GM12878 (cell line): ENCODE data around the gene DNAJB4. TPM values are rescaled to one million over a fixed set of nuclear protein-coding genes. Genes with fewer than 3 reads are reported as not detected.
"Not testable (repeated sequence)": the region's sequence is repeated elsewhere in the genome, so short reads cannot be mapped to it uniquely, and the experiment has no call there.

Source experiments
- ATAC-seq: fragments of 200-7000 bp; cut with Tn5 transposase; 3 replicates; pipeline ENCODE4 v1.9.1; 2020; ENCODE audit warnings: mild to moderate bottlenecking, moderate library complexity
- BruUV-seq: library from RNA; stranded (reverse); fragments of 400-500 nt; replicated peaks from 2 replicates; lab custom pipeline; 2021; lab: Mats Ljungman, UMichigan
- CTCF ChIA-PET: fragments of 300-600 bp; sonication (Branson Sonifier 250); formaldehyde crosslinking; extraction: SDS; loops from one replicate; lab custom pipeline; 2021; ENCODE audit warnings: inconsistent platforms; lab: Yijun Ruan, JAX
- POLR2A ChIA-PET: fragments of 350-600 bp; formaldehyde crosslinking; extraction: SDS; loops from one replicate; lab custom pipeline; 2021; ENCODE audit warnings: inconsistent platforms; lab: Charles Lee
- RAD21 ChIA-PET: fragments of 300-600 bp; sonication (Branson Sonifier 250); formaldehyde crosslinking; loops from one replicate; lab custom pipeline; 2023; ENCODE audit warnings: antibody characterized with exemption; ENCODE audit not compliant: unreplicated experiment; lab: Charles Lee
- SMC1A ChIA-PET: fragments of 300-600 bp; sonication (Branson Sonifier 250); formaldehyde crosslinking; loops from one replicate; lab custom pipeline; 2023; ENCODE audit not compliant: unreplicated experiment, uncharacterized antibody; lab: Charles Lee
- DNase-seq: peaks from one replicate; pipeline ENCODE4 v3.0.0-alpha.2; 2011; ENCODE audit warnings: low read depth, low spot score
- FAIRE-seq: peaks from 3 replicates; lab custom pipeline; 2011; peaks lifted over from hg19 to GRCh38; lab: Jason Lieb, UNC
- H2AFZ ChIP-seq: 2 replicates; pipeline ENCODE4 v1.6.0; 2011; ENCODE audit warnings: low read depth, low read length, control low read depth; ENCODE audit not compliant: control insufficient read depth
- H3K27ac ChIP-seq: 2 replicates; pipeline ENCODE4 v1.5.1; 2011; ENCODE audit warnings: control low read depth; ENCODE audit not compliant: control insufficient read depth, insufficient read depth
- H3K27me3 ChIP-seq, 2 experiments: replicated peaks in 1 of 2; 2 replicates each; pipeline versions ENCODE4 v1.6.0 to v1.6.1; 2011; ENCODE audit warnings: low read length in 1 of 2; ENCODE audit not compliant: control insufficient read depth in 2 of 2, insufficient read depth in 2 of 2
- H3K36me3 ChIP-seq, 2 experiments: 2 replicates each; pipeline ENCODE4 v1.5.1; 2011; ENCODE audit warnings: low read length in 1 of 2; ENCODE audit not compliant: control insufficient read depth in 2 of 2, insufficient read depth in 2 of 2
- H3K4me1 ChIP-seq: 2 replicates; pipeline ENCODE4 v1.6.1; 2011; ENCODE audit warnings: mild to moderate bottlenecking, low read length, moderate library complexity, mixed read lengths; ENCODE audit not compliant: control insufficient read depth, insufficient read depth
- H3K4me2 ChIP-seq: 2 replicates; pipeline ENCODE4 v1.6.0; 2011; ENCODE audit warnings: control low read depth; ENCODE audit not compliant: control insufficient read depth, insufficient read depth
- H3K4me3 ChIP-seq: fragments of 200-600 bp; sonication (generic); 2 replicates; pipeline ENCODE4 v1.5.1; 2016
- H3K79me2 ChIP-seq: 2 replicates; pipeline ENCODE4 v1.6.0; 2011; ENCODE audit warnings: low read length; ENCODE audit not compliant: control insufficient read depth, insufficient read depth
- H3K9ac ChIP-seq: 2 replicates; pipeline ENCODE4 v1.8.0; 2011; ENCODE audit warnings: low read length, control low read depth, mixed read lengths; ENCODE audit not compliant: control insufficient read depth, insufficient read depth
- H3K9me3 ChIP-seq: replicated peaks from 3 replicates; pipeline ENCODE4 v1.5.1; 2011; ENCODE audit warnings: mild to moderate bottlenecking, low read length; ENCODE audit not compliant: control insufficient read depth, insufficient read depth
- H4K20me1 ChIP-seq: 2 replicates; pipeline ENCODE4 v1.6.0; 2011; ENCODE audit not compliant: control insufficient read depth, insufficient read depth
- ATF3 ChIP-seq: IDR thresholded peaks from 2 replicates; pipeline ENCODE4 v1.6.1; 2011; ENCODE audit warnings: low read depth, mild to moderate bottlenecking, low read length, moderate library complexity, borderline replicate concordance; ENCODE audit errors: extremely low read depth
- BHLHE40 ChIP-seq, 2 experiments: fragments of 450-650 bp in 1 of 2; IDR thresholded peaks; 2 replicates each; pipeline ENCODE4 v1.6.1; 2011 to 2017; ENCODE audit warnings: low read depth in 2 of 2, borderline replicate concordance in 1 of 2, improper control_type of control experiment in 1 of 2, low read length in 1 of 2, mild to moderate bottlenecking in 1 of 2
- FOXM1 ChIP-seq: IDR thresholded peaks from 2 replicates; pipeline ENCODE4 v1.6.1; 2012; ENCODE audit warnings: low read depth, mild to moderate bottlenecking, inconsistent platforms, low read length, moderate library complexity
- NRF1 ChIP-seq: conservative IDR thresholded peaks from 2 replicates; pipeline ENCODE4 v1.6.1; 2011; ENCODE audit warnings: mild to moderate bottlenecking, low read depth, low read length, improper control_type of control experiment
- POLR2AphosphoS5 ChIP-seq: IDR thresholded peaks from 2 replicates; pipeline ENCODE4 v1.6.1; 2011; ENCODE audit warnings: mild to moderate bottlenecking, low read length, inconsistent platforms
- SMAD5 ChIP-seq: IDR thresholded peaks from 2 replicates; pipeline ENCODE4 v1.6.1; 2016; ENCODE audit warnings: antibody characterized with exemption, low read depth
- SUZ12 ChIP-seq: fragments of 200-600 bp; sonication (generic); IDR thresholded peaks from one replicate; pipeline ENCODE4 v1.6.1; 2018; ENCODE audit warnings: antibody characterized with exemption, mild to moderate bottlenecking; ENCODE audit not compliant: unreplicated experiment
- TBL1XR1 ChIP-seq: IDR thresholded peaks from 2 replicates; pipeline ENCODE4 v1.6.1; 2012; ENCODE audit warnings: low read depth, low read length, improper control_type of control experiment
- WGBS: methylation state at CpG from one replicate; pipeline ENCODE4 v1.1.6; 2016; ENCODE audit warnings: low lambda C conversion rate; ENCODE audit not compliant: insufficient replicate concordance, insufficient coverage; ENCODE audit errors: missing lambda C conversion rate; 5-methylcytosine and 5-hydroxymethylcytosine counted together
- in situ Hi-C: fragments of 300-500 bp; cut with MboI; formaldehyde crosslinking; loops from 9 replicates; pipeline ENCODE4 v1.14.3; 2018; ENCODE audit warnings: mixed read lengths
- intact Hi-C: fragments of 100-400 bp; cut with micrococcal nuclease; formaldehyde crosslinking; loops from one replicate; pipeline ENCODE4 v1.14.2; 2022; ENCODE audit not compliant: unreplicated experiment
- polyA plus RNA-seq, 11 experiments: library from polyadenylated mRNA; depleted of rRNA in 4 of 11; unstranded in 6 of 11; stranded (reverse) in 5 of 11; fragments of >200 nt; fragmentation: Nextera tagmentation in 4 of 11; fragmentation: Illumina TruSeq in 1 of 11; extraction: Ambion mirVana in 4 of 11; extraction: Trizol in 1 of 11; gene quantifications; 1 replicate in 1 of 11; 2 replicates in 10 of 11; pipeline versions ENCODE4 v1.2.1 to v1.2.3, GENCODE V29; 2011 to 2016; ENCODE audit warnings: inconsistent platforms in 2 of 11, missing spikeins in 2 of 11, low read depth in 1 of 11
- total RNA-seq, 4 experiments: library from RNA; depleted of rRNA in 3 of 4; stranded (reverse); fragments of >200 nt in 3 of 4; fragmentation: Illumina TruSeq in 1 of 4; extraction: Trizol in 1 of 4; gene quantifications; 2 replicates each; pipeline versions ENCODE4 v1.2.1 to v1.2.3, GENCODE V29; 2013 to 2021

Gene DNAJB4
- total and polyA plus RNA-seq, 10 of the 15 experiments (the other 5 are each of a cell fraction or from before 2014, with no cell fraction given), result 3.8 to 10.5 (median 6.6) TPM

- TF ChIP-seq FOXM1 (peak; percentile 59), NRF1 (no peak)
- TF ChIP-seq, all 136 proteins: peak for 15
These were observed 56.3 kb downstream of the DNAJB4 start (continued) for GRCh38 chr1:78060857-78061563.

- H2AFZ ChIP-seq, result no peak overlapping the region
- no peaks in the 10 kb centered on the region for H3K9me3 ChIP-seq
- ChIA-PET POLR2A (interaction anchor here (1.1 kb wide), 1 partner anchor 15 kb away, joined by 5 read pairs; no protein-coding TSS in a partner anchor), SMC1A (interaction anchor here (0.9 to 1.3 kb wide), 2 partner anchors 15 to 56 kb away, joined by 3 read pairs; no protein-coding TSS in a partner anchor), CTCF (no interaction called here), RAD21 (no interaction called here)
- ATAC-seq (no peak), FAIRE-seq (no peak), DNase-seq (no peak)
- H3K79me2 ChIP-seq, result no peaks in the 10 kb centered on the region
- H3K9ac ChIP-seq, result no peak overlapping the region
- no peak overlapping the region for H3K27ac ChIP-seq
- no peak overlapping the region for H3K4me2 ChIP-seq
- no peak overlapping the region for H3K4me3 ChIP-seq
- no peaks in the 10 kb centered on the region for H3K36me3 ChIP-seq
- intact Hi-C loops, result no loop called here
- H3K27me3 ChIP-seq, result no peaks in the 10 kb centered on the region; a peak in 1 of 4 replicates
- H4K20me1 ChIP-seq, result no peaks in the 10 kb centered on the region
- no peaks in the 10 kb centered on the region; the same call in none of the 2 replicates for H3K4me1 ChIP-seq
- in situ Hi-C loops, result no loop called here
- no TSS peak for BruUV-seq
- 69% methylated on average over 2 of the region's 2 CpGs for WGBS
- TF ChIP-seq SUZ12 (no peak), POLR2AphosphoS5 (no peak), ATF3 (no peak), SMAD5 (no peak), BHLHE40 (IDR thresholded peaks at IDR 0.05; ENCODE audit: borderline replicate concordance in 1 of 2, low read depth in 2 of 2, low read length in 1 of 2) (no peak), TBL1XR1 (no peak)
These were observed 57.2 kb downstream of the DNAJB4 start for GRCh38 chr1:78061825-78062523.

- WGBS, result 43% methylated on average over 2 of the region's 2 CpGs
- H3K9ac ChIP-seq, DNase-seq, H3K4me1 ChIP-seq, intact Hi-C loops, H3K9me3 ChIP-seq, BruUV-seq, FAIRE-seq, H3K36me3 ChIP-seq, in situ Hi-C loops, H3K27ac ChIP-seq, H3K27me3 ChIP-seq, H3K79me2 ChIP-seq, SMC1A ChIA-PET, H3K4me2 ChIP-seq, H3K4me3 ChIP-seq, H2AFZ ChIP-seq, H4K20me1 ChIP-seq, RAD21 ChIA-PET, ATAC-seq: not testable (repeated sequence)
- CTCF ChIA-PET, result interaction anchor here (0.6 kb wide), 1 partner anchor 1893 kb away, joined by 3 read pairs; no protein-coding TSS in a partner anchor
- POLR2A ChIA-PET, result interaction anchor here (0.7 kb wide), 1 partner anchor 894 kb away, joined by 5 read pairs; no protein-coding TSS in a partner anchor
These were observed 60.1 kb downstream of the DNAJB4 start for GRCh38 chr1:78064886-78065285.
